ENCODE results near the gene GSE1. TPM values are rescaled to one million over a fixed set of nuclear protein-coding genes. Genes with fewer than 3 reads are reported as not detected.

GSE1 gene
- total RNA-seq, 4 donors from 2014 or later = 54.2 to 155 (median 71.9) TPM

GRCh38 chr16:85644093-85644712 is 31.1 kb downstream of the GSE1 start:
- no peak for DNase-seq
- WGBS, 2 donors = 94 to 96% methylated on average over 21 of the region's 21 CpGs
- peaks cover 0 to 4% of the 10 kb centered on the region in 2 donors for H3K36me3 ChIP-seq
- H3K4me3 ChIP-seq (replicated peaks in 1 of 3) = no peak overlapping the region
- H3K4me1 ChIP-seq = peaks cover 5 to 21% of the 10 kb centered on the region in 2 donors
- H3K27me3 ChIP-seq = no peaks in the 10 kb centered on the region
- H3K9me3 ChIP-seq = no peaks in the 10 kb centered on the region
- no peak overlapping the region for H3K27ac ChIP-seq
- TF ChIP-seq POLR2A (IDR thresholded peaks at IDR 0.05) (no peak), CTCF (IDR thresholded peaks at IDR 0.05) (no peak)
- intact Hi-C loops (cut with DNase I) = no loop called here

- H3K9me3 ChIP-seq = no peaks in the 10 kb centered on the region
- 91 to 95% methylated on average over 8 to 15 of the region's 19 CpGs for WGBS, 2 donors
- peaks cover 4 to 7% of the 10 kb centered on the region in 2 donors for H3K36me3 ChIP-seq
- no peaks in the 10 kb centered on the region for H3K27me3 ChIP-seq
- DNase-seq = no peak
- TF ChIP-seq CTCF (IDR thresholded peaks at IDR 0.05) (no peak), POLR2A (IDR thresholded peaks at IDR 0.05) (no peak)
- intact Hi-C loops (cut with DNase I) = no loop called here
- peaks cover 5 to 21% of the 10 kb centered on the region in 2 donors for H3K4me1 ChIP-seq
- H3K27ac ChIP-seq = no peak overlapping the region
- no peak overlapping the region for H3K4me3 ChIP-seq (replicated peaks in 1 of 3)
Measured at GRCh38 chr16:85645021-85645589, 32.0 kb downstream of the GSE1 start.

GRCh38 chr16:85646358-85646907 is 33.3 kb downstream of the GSE1 start:
- DNase-seq = no peak
- intact Hi-C loops (cut with DNase I) = no loop called here
- H3K4me1 ChIP-seq = peaks cover 9 to 18% of the 10 kb centered on the region in 2 donors

GRCh38 chr16:85646976-85647375 is 33.9 kb downstream of the GSE1 start:
- no peaks in the 10 kb centered on the region for H3K27me3 ChIP-seq
- peaks cover 5 to 18% of the 10 kb centered on the region in 2 donors for H3K4me1 ChIP-seq
- intact Hi-C loops (cut with DNase I) = no loop called here
- DNase-seq = no peak
- H3K4me3 ChIP-seq (replicated peaks in 1 of 3) = no peak overlapping the region
- WGBS, 2 donors = 96 to 97% methylated on average over 11 to 15 of the region's 15 CpGs
- peaks cover 4 to 12% of the 10 kb centered on the region in 2 donors for H3K36me3 ChIP-seq
- H3K27ac ChIP-seq = no peak overlapping the region
- TF ChIP-seq CTCF (IDR thresholded peaks at IDR 0.05) = no peak
- no peak for TF ChIP-seq POLR2A (IDR thresholded peaks at IDR 0.05)
- H3K9me3 ChIP-seq = no peaks in the 10 kb centered on the region

More at GRCh38 chr16:85646358-85646907, 33.3 kb downstream of the GSE1 start:
- Histone ChIP-seq H3K27ac (no peak overlapping the region), H3K36me3 (peaks cover 4 to 12% of the 10 kb centered on the region in 2 donors), H3K4me3 (replicated peaks in 1 of 3) (no peak overlapping the region), H3K9me3 (no peaks in the 10 kb centered on the region), H3K27me3 (no peaks in the 10 kb centered on the region)
- WGBS, 2 donors = 84 to 86% methylated on average over 8 to 11 of the region's 17 CpGs
- no peak for TF ChIP-seq CTCF (IDR thresholded peaks at IDR 0.05)
- no peak for TF ChIP-seq POLR2A (IDR thresholded peaks at IDR 0.05)

All from thyroid gland (tissue), 4 donors.